ENCODE measurements around the gene JAZF1.
A peak's percentile ranks its signal among the peaks of the same experiment; 100 is the strongest.

The JAZF1 gene

DNA sequence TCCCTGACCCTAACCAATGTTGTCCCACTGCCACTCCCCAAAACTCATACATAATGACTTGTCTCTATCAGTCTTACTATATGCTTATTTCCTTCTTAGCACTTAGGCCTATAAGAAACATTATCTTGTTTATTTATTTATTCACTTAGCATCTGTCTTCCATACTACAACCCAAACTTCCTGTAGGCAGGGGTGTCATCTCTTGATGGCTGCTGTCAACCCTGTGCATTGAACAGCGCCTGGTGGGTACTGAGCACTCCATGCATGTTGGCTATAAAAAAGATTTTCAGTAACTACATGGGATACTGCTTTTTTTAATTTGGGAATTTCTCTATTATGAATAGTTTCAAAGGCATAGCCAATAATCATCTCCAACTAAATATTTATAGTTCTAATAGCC lies 46.7 kb downstream of the JAZF1 start:
- DNase-seq = no peak

DNA sequence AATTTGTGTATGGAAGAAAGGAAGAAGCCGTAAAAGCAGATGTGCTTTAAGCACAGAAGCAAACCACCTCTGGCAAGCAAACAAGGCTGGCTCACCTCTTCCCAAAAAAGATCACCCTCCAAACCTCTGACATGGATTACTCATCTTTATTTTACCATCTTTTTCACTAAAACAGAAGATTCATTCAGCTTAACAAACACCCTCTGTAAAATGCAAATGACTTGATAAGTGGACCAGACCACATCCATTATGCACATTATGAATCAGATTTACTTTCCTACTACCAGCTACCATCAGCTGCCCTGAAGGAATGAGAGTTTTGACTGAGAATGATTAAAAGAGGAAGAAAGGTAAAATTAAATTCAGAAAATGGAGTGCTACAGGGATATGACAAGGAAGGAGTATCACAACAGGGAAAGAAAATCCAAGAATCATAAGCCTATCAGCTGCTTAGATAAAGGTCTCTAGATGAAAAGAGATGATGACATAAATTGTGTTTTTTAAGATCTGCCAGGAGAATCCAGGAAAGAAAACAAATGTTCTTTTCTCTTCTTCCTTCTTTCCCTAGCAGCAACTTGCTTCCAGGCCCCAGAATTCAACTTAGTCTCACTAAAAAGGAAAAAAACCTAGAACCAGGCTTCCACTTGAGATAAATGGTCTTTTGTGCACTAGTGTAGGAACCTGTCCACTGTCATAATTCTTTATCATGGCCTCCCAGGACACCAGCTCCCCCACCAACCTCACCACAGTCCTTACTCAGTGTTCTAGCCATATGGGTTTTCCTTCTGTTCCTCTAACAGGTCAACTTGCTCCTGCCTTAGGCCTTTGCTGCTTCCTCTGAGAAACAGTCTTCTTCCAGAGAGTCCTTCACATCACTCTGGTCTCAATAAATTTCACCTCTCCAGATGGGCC lies 47.4 kb downstream of the JAZF1 start:
- no peak for DNase-seq

DNA sequence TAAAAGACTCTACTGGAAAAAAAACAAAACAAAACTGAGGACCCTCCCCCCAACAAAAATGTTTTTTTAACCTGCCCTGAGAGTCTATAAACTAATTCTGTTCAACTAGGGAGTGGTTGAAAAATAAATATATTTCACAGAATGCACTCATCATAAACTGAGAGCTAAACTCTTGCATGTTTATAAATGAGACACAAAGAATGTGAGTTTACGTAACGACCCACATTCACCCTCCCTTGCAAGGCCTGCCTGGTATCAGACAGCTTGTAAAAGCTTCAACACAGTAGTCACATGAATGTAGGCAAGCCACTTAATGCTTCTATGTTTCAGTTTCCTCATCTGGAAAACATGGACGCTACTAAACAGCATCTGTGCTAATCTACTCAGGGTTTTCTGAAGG lies 50.3 kb downstream of the JAZF1 start:
- DNase-seq = peak; percentile 56

DNA sequence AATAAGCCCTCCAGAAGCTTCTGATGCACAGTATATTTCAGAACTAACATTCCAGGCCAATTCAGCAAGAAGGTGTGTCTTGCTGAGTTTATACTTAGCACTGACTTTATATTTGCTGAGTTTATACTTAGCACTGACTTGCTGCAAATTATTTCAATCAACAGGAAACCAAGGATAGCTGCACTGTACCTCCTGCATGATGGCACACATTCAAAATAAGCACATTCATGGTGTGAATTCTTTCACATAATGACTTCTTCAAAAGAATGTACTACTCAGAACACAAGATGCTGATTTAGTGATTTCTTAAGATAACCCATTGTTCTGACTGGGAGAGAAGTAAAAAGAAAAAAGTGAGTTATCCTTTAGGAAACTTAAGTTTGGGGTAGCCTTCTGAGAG lies 52.0 kb downstream of the JAZF1 start:
- peak; percentile 65 for DNase-seq

DNA sequence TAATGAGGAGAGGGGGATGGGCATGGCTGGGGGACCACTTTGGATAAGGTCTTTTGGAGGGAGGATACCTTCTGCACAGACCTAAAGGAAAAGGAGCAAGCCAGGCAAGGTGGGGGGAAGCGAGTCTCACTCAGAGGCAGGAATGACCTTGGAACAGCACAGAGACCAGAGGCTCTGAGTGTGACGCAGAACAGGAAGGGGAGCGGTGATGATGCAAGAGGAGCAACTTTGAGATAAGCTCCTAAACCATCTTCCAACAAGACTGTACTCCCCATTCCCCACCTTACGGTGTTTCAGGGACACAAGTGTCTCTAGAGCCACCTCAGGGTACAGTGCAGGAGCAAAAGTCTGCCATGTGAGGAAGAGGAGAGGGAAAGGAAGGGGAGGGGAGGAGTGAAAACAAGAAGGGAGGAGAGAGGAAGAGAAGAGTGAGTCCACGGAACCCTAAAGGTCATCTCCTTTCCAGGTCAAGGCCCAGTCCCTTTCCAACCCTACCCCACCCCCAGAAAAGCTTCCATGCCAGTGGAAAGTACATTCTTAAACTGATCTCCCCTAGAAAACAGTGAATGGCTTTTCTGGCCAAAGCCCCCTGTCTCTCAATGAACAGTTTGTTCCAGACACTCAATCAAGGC lies 54.1 kb downstream of the JAZF1 start:
- no peak for DNase-seq

DNA sequence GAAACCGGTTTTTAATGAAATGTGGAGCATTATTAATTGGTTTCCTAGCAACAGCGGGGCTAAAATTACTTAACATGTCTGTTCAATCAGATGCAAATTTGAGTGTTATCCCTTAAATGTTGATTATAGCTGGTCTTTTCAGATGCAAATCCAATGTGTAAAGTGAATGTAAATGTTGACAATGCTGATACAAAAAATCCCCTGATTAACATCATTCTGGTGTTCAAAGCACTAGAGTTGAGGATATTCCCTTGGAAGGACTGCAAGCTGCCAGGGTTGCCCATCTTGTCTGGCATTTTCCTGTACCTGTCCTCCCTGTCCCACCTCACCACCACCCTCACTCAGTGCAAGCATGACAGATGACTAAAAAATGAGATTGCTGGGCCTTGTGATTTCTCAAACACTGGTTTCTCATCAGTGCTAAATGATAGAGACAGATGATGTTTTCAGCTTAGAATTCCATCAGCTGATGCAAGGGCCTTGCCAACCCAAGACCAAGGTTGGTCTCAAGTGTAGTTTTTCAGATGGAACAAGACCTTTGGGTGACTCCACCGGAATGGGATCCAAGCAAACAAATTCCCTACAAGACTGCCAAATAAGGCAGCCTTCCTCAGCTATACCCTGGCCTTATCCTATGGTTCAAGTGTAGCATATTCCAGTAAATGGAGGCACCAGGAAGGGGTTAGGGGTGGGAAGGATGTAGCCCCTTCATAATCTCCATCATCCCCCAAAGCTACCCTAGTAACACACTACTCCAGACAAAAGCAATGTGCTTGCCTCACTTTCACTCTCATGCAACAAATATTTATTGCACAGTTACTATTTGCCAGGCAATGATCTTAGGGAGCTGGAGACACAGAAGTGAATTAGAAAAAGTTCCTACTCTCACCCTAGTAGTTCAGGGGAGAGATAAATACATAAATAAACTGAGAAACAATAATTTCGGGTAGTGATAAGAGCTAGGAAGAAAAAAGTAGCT lies 54.9 kb downstream of the JAZF1 start:
- peak; percentile 45 for DNase-seq

DNA sequence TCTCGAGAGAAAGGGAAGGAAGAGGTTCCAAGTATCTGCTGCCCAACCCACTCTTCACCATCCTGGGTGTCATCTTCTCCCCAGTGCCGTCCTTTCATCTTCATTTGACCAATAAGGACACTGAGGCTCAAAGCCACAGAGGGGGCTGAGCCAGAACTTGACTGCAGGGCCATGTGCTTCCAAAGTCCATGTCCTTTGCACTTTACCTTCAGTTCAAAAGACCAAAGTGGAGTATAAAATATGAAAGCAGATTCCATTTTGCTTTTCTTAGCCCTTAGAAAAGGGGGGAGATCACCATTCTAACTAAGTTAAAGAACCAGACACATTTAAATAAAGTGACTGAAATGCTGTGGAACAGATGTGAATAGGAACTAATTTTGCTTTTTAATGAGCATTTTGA lies 56.2 kb downstream of the JAZF1 start:
- DNase-seq = no peak

DNA sequence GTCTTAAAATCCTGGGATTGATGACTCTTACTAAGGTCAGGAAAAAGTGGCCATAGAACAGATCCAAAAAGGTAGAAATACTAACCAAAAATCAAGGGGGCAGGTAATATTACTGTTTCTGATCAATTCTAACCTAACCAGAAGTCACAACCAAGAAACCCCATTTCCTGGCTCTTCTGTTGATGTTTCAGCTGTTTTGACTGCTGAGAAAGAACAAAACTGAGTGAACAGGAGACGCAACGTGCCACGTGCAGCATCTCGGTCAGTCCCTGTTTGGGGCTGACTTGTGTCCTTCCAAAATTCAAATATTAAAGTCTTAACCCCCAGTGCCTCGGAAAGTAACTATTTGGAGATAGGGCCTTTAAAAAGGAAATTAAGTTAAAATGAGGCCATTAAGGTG lies 56.8 kb downstream of the JAZF1 start:
- no peak for DNase-seq

DNA sequence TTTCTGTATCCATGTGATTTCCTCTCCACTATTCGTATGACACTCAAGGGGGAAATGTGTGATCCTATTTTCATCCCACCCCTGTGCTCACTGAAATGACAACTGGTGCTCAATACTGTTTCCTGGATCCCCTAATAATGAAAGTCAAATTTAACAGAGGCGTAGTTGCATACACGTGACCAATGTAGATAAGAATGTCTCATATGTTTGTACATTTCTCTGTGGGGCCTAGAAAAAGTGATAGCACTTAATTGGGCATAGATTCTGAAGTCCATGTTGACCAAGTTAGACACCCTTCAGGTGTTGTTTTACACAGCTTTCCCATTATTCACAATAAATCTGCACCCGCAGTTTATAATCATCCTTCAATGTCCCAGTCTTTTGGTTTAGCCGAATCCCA lies 59.1 kb downstream of the JAZF1 start:
- DNase-seq = no peak

DNA sequence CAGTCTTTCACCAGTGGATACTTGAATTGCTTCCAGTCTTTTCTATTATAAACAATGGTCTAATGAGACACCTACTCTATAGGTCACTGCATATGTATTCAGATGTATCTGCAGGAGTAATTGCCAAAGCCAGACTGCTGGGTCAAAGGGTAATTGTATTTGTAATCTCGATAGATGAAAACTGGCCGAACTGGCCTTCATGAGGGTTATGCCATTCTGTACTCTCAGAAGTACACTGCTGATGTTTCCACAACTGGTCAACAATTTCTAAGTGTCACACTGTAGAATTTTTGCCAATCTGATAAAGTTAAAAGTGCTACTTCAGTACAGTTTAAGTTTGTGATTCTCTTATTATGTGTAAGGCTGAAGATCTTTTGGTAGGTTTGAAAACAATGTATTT lies 64.6 kb downstream of the JAZF1 start:
- no peak for DNase-seq

DNA sequence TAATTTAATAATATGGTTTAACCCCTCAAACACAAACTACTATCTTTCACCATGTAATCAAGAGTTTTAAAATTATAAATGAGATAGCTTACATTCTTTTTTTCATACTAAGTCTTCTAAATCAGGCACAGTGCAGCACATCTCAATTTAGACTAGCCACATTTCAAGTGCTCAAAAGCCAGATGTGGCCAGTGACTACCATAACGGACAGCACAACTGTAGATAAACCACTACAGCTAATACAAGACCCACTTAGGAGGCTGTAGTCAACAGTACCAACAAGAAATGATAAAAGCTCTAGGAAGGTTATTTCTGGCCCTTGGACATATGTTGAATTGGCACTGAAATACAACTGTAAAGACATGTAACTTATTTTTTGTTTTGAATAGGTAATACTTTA lies 65.3 kb downstream of the JAZF1 start:
- DNase-seq = no peak

DNA sequence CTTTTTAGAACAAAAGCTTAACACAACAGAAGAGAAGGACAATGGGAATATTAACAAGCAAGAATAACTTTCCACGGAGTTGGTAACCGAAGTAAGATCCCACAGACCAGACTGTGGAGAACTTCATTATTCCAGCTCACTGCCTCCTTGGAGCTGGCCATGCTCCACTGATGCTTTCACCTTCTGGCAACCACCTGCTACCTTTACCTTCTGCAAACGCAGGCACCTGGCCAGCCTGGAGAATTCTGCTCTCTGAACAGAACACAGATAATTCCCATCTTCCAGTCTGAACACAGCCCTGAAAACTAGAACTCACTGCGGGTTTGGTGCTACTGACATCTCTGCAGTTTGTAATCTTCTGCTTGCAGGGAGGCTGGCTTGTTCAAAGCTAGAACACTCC lies 66.5 kb downstream of the JAZF1 start:
- DNase-seq = no peak

DNA sequence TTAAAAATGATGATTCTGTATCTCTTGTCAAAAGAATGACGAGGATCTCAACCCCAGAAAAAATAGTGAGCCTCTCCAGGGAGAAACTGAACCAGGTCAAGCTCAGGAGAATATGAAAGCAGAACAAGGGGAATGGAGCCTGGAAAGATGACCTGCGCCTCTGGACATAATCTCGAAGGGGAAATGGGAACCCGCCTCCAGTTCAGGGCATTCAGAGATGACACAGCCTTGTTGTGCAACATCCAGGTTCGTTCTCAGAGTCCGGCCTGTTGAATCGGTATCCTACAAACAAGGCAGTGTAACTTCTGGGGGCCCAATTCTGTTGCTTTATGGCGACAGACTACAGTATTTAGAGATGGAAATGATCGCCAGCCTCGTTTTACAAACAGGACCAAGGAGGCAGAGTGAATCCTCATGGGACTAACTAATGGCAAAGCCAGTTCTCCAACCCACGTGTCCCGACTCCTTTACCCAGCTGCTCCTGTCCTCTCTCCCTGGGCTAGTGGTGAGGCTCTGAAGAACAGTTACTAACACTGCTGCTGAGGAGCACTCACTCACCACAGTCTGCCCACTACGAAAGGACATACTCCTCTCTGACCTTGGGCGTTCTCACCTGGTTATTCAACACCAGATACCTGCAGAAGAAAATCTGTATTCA lies 67.6 kb downstream of the JAZF1 start:
- DNase-seq = no peak

DNA sequence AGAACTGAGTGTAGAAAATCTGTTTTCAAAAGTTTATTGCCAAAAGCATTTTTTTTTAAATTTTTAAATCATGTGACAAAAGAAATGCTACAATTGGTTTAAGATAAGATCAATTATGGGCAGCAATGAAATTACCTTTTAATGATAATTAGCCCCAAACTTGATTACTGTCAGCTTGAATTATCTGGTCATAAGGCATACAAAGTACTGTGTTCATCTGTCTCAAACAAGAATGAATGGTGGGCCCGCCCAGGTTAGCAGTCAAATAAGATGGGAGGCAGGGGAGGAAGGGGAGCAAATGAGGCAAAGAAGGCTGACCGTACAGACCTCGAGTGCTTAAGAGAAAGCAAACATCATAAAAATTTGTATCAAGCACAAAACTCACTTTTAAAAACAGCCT lies 68.1 kb downstream of the JAZF1 start:
- no peak for DNase-seq

DNA sequence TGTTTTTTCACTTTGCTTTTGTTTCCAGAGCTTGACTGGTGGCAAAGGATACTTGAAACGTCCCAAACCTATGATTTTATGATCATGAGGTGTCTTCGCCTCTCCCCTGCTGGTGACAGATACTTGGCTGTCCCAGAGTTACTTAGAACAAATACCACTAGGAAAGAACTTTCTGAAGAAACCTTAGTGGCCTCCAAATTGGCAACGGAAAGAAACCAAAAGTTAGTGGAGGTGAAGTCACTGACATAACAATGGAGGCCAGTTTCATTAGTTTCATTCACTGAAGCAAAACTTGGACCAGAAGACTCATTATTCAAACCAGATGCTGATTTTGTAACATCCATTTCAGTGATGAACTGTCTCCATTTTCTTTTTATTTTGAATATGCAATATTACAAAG lies 68.6 kb downstream of the JAZF1 start:
- DNase-seq = peak; percentile 55

DNA sequence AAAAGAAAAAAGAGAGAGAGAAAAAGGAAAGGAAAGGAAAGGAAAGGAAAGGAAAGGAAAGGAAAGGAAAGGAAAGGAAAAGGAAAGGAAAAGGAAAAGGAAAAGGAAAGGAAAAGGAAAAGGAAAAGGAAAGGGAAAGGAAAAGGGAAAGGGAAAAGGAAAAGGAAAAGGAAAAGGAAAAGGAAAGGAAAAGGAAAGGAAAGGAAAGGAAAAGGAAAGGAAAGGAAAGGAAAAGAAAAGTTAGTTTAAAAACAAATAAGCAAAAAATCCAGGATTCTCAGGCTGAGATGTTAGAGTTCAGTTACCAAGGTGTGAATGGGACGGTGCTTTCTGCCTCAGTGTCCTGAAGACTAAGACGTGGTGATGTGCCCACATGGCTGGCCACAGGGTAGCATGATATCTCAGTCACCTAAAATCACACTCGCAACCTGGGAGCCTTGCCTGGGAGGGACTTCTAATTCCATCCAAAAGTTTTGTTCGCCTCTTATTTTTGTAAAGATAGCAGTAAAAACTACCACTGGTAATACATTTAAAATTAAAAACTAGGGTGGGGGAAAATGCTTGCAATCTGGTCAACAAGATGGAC lies 70.1 kb downstream of the JAZF1 start:
- DNase-seq = no peak

DNA sequence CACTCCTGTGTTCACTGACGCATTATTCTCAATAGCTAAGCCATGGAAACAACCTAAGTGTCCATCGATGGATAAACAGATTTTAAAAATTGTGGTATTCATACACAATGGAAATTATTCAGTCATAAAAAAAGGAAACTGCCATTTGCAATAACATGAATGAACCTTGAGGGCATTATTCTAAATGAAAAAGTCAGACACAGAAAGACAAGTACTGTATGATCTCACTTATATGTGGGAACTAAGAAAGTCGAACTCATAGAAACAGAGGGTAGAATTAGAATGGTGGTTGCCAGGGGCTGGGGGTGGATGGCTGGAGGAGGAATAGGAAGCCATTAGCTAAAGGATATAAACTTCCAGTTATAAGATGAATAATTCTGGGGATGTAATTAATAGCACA lies 71.8 kb downstream of the JAZF1 start:
- DNase-seq = no peak

DNA sequence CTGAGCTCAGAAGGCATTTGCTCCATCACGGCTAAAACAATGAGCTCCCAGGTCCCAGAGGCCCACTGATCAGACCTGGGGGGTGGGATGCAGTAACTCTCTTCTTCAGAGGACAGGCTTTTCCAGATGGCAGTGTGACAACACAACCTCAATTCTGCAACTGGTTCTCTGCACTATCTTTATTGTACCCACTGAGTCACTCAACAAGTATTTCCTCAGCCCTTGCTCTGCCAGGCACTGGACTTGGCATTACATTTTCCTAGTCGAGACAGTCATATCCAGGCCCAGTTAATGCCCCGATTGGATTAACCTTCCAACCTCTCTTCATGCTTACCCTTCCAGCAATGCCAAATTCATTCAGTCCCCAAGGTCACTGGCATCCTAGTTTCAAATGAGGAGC lies 72.6 kb downstream of the JAZF1 start:
- peak; percentile 12 for DNase-seq

DNA sequence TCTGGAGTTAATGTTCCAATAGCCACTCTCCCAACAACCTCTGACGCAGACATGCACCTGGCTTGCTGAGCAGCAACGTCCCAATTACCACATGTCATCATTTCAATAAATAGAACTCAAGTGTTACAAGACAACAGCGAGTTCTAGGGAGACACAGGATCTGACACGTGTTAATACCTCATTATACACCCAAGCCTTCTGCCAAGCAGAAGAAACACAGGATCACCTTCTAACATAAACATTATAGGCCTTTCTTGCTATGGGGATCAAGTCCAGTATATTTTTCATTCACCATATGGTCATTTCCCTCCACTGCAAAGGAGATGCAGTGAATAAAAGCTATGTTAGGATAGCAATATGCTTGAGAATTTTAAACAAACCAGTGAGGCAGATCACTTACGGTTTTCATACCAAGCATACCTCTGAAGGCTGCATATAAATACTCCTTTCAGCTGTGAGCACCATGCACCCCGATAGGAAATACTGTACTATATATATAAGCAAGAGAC lies 74.2 kb downstream of the JAZF1 start:
- DNase-seq = peak; percentile 78

DNA sequence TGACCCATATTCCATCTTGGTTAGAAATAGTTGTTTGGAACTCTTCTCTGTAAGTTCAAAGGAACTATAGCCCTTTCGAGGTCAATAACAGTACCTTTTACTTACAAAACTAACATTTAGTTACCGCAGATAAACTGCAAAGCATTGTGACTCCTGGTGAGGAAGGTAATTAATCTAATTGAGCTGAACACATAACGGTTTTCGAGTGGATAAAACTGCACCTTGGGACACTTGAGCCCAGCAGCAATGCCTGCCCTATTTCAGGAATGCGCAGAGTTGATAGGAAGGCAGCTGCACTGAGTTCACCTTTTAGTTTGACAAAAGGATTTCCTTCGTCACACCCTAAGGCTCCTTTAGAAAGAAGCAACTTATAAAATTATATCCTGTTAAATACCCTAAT lies 75.4 kb downstream of the JAZF1 start:
- DNase-seq = no peak

DNA sequence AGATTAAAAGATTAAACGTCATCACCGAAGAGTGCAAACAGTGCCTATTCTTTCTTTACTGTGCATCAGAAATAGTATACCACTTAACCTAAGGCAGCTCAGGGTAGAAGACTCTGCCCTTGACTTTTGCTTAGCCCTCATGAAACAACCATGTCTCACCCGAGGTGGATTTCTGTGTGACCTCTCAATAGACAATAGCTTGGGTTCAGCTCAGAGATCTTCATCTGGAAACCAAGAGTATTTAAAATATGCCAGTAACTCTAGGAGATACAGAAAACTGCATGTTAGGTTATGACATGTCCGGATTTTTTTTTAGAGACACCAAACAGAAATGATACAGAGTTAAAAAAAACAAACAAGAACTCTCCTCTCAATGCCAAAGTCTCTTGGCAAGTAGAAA lies 75.8 kb downstream of the JAZF1 start:
- DNase-seq = no peak

DNA sequence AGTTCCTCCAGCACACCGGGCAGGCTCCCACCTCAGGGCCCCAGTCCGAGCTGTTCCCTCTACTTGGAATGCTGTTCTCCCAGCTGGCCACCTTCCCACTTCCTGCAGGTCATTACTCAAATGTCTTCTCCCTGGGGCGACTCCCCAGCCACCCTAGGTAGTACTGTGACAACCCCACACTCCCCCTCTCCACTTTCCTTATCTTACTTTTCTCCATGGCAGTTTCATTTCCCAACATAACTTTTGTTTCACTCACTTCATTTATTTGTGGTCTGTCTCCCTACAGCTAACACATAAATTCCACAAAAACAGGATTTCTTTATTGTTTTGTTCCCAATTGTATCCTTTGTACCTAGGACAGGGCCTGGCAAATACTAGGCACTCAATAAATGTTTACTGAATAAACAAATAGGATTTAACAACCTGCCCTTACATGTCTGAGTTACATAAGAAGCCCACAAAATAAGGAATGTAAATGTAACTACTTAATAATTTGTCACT lies 76.5 kb downstream of the JAZF1 start:
- no peak for DNase-seq

Data from fibroblast of upper back skin (primary cell).